Pancreas (tissue), 10 donors: ENCODE results near the gene MLXIP. TPM values are rescaled to one million over a fixed set of nuclear protein-coding genes. Genes with fewer than 3 reads are reported as not detected.
"Not testable (repeated sequence)": the region's sequence is repeated elsewhere in the genome, so short reads cannot be mapped to it uniquely, and the experiment has no call there.

Experiments used
- ATAC-seq, 4 donors: fragments of 200-7000 bp; cut with Tn5 transposase; one replicate each; pipeline versions ENCODE4 v1.8.0 to v1.9.1; 2020; ENCODE audit warnings: mild to moderate bottlenecking in 4 of 4, moderate library complexity in 4 of 4
- DNase-seq, 6 donors: peaks; one replicate each; pipeline ENCODE4 v3.0.0-alpha.2; 2020
- FAIRE-seq: peaks from 2 replicates; lab custom pipeline; 2012; peaks lifted over from hg19 to GRCh38; lab: Jason Lieb, UNC
- H3K27ac ChIP-seq, 4 donors: fragments of 200-600 bp; sonication (generic); 1 replicate in 3 of 4; 2 replicates in 1 of 4; pipeline versions ENCODE4 v1.5.0 to v1.8.0; 2020
- H3K27me3 ChIP-seq, 4 donors: fragments of 200-600 bp; one replicate each; pipeline ENCODE4 v1.8.0; 2021
- H3K36me3 ChIP-seq, 3 donors: fragments of 200-600 bp; sonication (generic) in 1 of 3; one replicate each; pipeline versions ENCODE4 v1.5.0 to v1.8.0; 2020 to 2021
- H3K4me1 ChIP-seq, 3 donors: fragments of 200-600 bp; one replicate each; pipeline ENCODE4 v1.8.0; 2021
- H3K4me3 ChIP-seq, 4 donors: fragments of 200-600 bp; sonication (generic) in 2 of 4; one replicate each; pipeline versions ENCODE4 v1.5.0 to v1.8.0; 2020 to 2021
- H3K9me3 ChIP-seq, 4 donors: fragments of 200-600 bp; one replicate each; pipeline ENCODE4 v1.8.0; 2021
- WGBS, 2 donors: extraction: QIAGEN DNeasy Blood & Tissue Kit; methylation state at CpG; one replicate each; pipeline ENCODE4 v1.1.7; 2013; 5-methylcytosine and 5-hydroxymethylcytosine counted together
- intact Hi-C, 3 donors: fragments of 100-400 bp; cut with DNase I; formaldehyde crosslinking; loops; one replicate each; pipeline versions ENCODE4 v1.11.1 to v1.14.2; 2022
- polyA plus RNA-seq, 2 donors: library from polyadenylated mRNA; stranded (reverse); fragments of 200-250 nt; gene quantifications; one replicate each; pipeline ENCODE4 v1.2.3, GENCODE V29; 2013
- total RNA-seq, 6 donors: library from RNA; stranded (reverse); fragmentation: NEBNext Ultra II Directional in 4 of 6; extraction: Animal tissue kit (Norgen Biotek cat#: 25700) in 4 of 6; gene quantifications; one replicate each; pipeline versions ENCODE4 v1.2.1 to v1.2.4, GENCODE V29; 2021 to 2023
- TF ChIP-seq, protein P1 (sequence below), 4 donors: fragments of 200-600 bp; sonication (generic) in 3 of 4; IDR thresholded peaks; one replicate each; pipeline versions ENCODE4 v1.5.0 to v1.8.0; 2021; ENCODE audit warnings: antibody characterized with exemption in 4 of 4
- donor health status: healthy with polysubstance abuse.
- donor health status: DM: no; HTN: no; CAD: no; lungs with moderate emphysema.
- donor health status: DM: no; HTN: no; CAD: no.
- donor health status: control.
- donor health status: control.
- donor health status: Bipolar disorder and iron deficiency.
- donor health status: DM: yes; HTN: yes; CAD: no.
- donor health status: DM: no; HTN: no; CAD: no.
- donor health status: DM: no; HTN: no; CAD: no.
- donor health status: DM: yes; HTN: yes; CAD: no.

MLXIP gene
- total and polyA plus RNA-seq, 8 donors: 35.4 to 90.1 (median 55.5) TPM

DNA sequence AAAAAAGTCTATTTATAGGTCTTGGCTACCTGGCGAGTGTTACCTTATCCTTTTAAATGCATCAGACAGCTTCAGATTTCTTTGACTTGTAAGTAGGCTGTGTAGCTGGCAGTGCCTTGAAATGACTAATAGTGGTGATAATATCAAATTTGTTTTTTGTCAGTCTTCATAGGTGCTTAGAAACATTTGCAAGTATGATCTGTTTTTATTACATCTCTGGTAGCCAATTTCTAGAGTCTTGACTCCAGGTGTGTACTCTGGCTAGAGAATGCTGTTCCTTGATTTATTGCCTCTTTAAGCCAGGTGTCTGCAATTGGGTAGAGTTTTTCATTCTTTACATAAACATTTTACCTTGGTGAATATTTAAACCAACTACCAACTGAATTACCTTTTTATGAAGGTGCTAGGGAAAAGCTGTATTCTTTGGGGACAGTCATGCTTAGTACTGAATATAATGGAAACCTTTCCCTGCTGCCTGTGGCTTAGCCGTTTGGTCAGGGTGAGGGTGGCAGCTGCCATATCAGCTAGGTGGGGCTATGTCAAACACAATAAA lies 32.6 kb downstream of the MLXIP start:
- no peaks in the 10 kb centered on the region for H3K9me3 ChIP-seq
- ATAC-seq (peak; percentile 63 to 80 (median 74)), FAIRE-seq (peak; percentile 87), DNase-seq (peak in 3 of 6 donors; percentile 4 to 30 (median 22))
- intact Hi-C loops: no loop called here
- H3K36me3 ChIP-seq: no peaks in the 10 kb centered on the region
- WGBS, 2 donors: 5 to 9% methylated on average over 2 of the region's 2 CpGs
- H3K27me3 ChIP-seq: no peaks in the 10 kb centered on the region
- no peak overlapping the region for H3K4me3 ChIP-seq
- peak overlapping the region in 3 of 4 donors; percentile 20 to 79 (median 71) for H3K27ac ChIP-seq
- TF ChIP-seq, protein P1, sequence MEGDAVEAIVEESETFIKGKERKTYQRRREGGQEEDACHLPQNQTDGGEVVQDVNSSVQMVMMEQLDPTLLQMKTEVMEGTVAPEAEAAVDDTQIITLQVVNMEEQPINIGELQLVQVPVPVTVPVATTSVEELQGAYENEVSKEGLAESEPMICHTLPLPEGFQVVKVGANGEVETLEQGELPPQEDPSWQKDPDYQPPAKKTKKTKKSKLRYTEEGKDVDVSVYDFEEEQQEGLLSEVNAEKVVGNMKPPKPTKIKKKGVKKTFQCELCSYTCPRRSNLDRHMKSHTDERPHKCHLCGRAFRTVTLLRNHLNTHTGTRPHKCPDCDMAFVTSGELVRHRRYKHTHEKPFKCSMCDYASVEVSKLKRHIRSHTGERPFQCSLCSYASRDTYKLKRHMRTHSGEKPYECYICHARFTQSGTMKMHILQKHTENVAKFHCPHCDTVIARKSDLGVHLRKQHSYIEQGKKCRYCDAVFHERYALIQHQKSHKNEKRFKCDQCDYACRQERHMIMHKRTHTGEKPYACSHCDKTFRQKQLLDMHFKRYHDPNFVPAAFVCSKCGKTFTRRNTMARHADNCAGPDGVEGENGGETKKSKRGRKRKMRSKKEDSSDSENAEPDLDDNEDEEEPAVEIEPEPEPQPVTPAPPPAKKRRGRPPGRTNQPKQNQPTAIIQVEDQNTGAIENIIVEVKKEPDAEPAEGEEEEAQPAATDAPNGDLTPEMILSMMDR (IDR thresholded peaks at IDR 0.05): no peak
- peaks cover 29 to 67% (median 37%) of the 10 kb centered on the region in 3 donors for H3K4me1 ChIP-seq

DNA sequence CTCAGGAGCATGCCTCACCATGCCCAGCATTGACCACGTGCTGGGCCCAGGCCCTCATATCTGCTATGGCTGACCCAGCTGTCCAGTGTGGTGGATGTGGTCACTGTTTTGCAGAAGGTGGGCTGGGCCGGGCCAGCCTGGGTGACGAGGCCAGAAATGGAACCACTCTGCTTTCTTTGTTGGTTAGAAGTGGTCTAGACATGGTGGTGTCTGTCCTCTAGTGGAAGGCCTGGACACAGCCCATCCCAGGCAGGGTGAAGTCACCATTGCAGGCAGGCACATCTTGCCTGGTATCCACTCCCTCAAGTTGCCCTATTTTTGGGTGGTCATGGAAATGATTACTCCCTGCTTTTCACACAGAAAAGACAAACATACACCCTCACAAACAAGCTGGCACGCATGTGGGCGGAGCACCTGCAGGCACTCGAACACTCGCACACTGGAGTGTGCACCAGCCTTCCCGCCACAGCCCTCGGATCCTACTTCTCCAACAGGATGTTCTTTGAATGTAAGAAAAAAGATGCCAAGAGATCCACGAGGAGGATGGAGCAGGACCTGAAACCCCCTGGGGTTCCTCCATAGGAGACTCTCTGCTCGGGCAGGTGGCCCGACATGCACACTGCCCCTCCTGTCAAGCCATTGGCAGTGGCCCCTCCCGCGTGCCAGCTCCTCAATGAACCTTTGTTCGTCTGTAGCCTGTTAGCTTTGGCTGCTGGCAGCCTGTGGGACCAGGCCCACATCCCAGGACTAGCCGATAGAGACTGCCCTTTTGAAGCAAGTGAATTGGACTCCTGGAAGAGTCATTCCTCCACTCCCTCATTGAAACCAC lies 38.4 kb downstream of the MLXIP start:
- FAIRE-seq (no peak), DNase-seq (peak in 4 of 6 donors; percentile 47 to 85 (median 62)), ATAC-seq (peak; percentile 19 to 77 (median 66))
- WGBS, 2 donors: 45 to 46% methylated on average over 16 of the region's 16 CpGs
- intact Hi-C loops: no loop called here
- TF ChIP-seq, protein P1 (IDR thresholded peaks at IDR 0.05): no peak
- no peaks in the 10 kb centered on the region for H3K36me3 ChIP-seq
- H3K27me3 ChIP-seq: no peaks in the 10 kb centered on the region
- no peak overlapping the region for H3K4me3 ChIP-seq
- H3K27ac ChIP-seq: peak overlapping the region in 3 of 4 donors; percentile 42 to 76 (median 45)
- peaks cover 9 to 50% (median 10%) of the 10 kb centered on the region in 3 donors for H3K4me1 ChIP-seq
- H3K9me3 ChIP-seq: no peaks in the 10 kb centered on the region

DNA sequence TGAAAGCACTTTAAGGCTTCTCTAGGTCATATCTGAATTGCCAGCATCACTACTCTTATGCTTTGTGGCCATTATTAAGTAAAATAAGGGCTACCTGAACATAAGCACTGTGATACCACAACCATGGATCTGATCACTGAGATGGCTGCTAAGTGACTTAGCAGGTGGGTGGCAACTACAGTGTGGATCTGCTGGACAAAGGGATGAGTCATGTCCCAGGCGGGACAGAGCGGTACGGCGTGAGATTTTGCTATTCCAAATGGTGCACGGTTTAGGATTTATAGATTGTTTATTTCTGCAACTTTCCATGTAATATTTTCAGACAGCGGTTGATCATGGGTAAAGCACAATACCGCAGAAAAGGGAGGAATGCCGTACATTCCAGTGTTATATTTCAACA lies 39.4 kb downstream of the MLXIP start:
- DNase-seq (peak in 1 of 6 donors; percentile 6), ATAC-seq (no peak), FAIRE-seq (no peak)
- H3K36me3 ChIP-seq: no peaks in the 10 kb centered on the region
- peak overlapping the region in 1 of 4 donors; percentile 42 for H3K27ac ChIP-seq
- intact Hi-C loops: no loop called here
- no peak overlapping the region for H3K4me3 ChIP-seq
- TF ChIP-seq, protein P1 (IDR thresholded peaks at IDR 0.05): no peak
- WGBS, 2 donors: 82 to 86% methylated on average over 8 of the region's 8 CpGs
- no peaks in the 10 kb centered on the region for H3K9me3 ChIP-seq
- H3K27me3 ChIP-seq: no peaks in the 10 kb centered on the region
- H3K4me1 ChIP-seq: peaks cover 5 to 43% (median 12%) of the 10 kb centered on the region in 3 donors

DNA sequence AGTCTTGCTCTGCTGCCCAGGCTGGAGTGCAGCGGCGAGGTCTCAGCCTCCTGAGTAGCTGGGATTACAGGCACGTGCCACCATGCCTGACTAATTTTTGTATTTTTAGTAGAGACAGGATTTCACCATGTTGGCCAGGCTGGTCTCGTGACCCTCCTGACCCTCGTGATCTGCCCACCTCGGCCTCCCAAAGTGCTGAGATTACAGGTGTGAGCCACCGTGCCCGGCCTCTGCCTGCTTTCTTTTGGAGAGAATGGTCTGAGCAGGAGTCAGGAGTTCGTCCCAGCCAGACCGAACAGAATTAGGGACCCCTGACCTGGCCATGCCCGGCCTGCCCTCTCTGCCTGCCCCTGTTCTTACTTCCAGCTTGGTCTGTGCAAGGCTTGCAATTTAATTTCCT lies 42.8 kb downstream of the MLXIP start:
- peaks cover 0 to 28% (median 13%) of the 10 kb centered on the region in 3 donors for H3K4me1 ChIP-seq
- not testable (repeated sequence) for FAIRE-seq, H3K4me3 ChIP-seq, ATAC-seq, H3K9me3 ChIP-seq, H3K27me3 ChIP-seq, H3K36me3 ChIP-seq, H3K27ac ChIP-seq
- WGBS, 2 donors: 89 to 90% methylated on average over 11 of the region's 11 CpGs
- DNase-seq: peak in 2 of 6 donors; percentile 42 to 50
- intact Hi-C loops: loop anchor here in 2 of 3 donors (5.0 kb wide), 2 partner anchors 64 to 69 kb away; no protein-coding TSS in a partner anchor

DNA sequence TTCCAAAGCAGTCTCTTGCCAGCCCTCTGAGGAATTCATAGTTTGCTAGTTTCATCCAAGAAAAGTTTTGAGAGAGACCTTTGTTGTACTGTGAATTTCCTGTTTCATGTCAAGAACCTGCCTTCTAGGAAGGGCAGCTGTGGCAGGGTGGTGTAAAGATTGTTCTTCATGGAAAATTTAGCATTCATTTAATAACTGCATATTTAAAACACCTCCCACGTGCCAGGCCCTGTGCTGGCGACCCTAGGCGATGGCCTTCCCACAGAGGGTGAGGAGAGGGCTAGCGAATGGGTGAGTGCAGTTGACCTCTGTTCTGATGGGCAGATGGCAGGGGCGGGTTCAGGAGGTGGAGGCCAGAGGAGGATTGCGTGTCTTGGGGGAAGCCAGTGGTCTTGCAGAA lies 43.2 kb downstream of the MLXIP start:
- TF ChIP-seq, protein P1 (IDR thresholded peaks at IDR 0.05): no peak
- ATAC-seq: no peak

More for the DNA sequence above, 43.2 kb downstream of the MLXIP start:
- 73 to 77% methylated on average over 6 of the region's 6 CpGs for WGBS, 2 donors
- Histone ChIP-seq H3K27ac (no peak overlapping the region), H3K36me3 (no peaks in the 10 kb centered on the region), H3K27me3 (no peaks in the 10 kb centered on the region), H3K9me3 (no peaks in the 10 kb centered on the region), H3K4me1 (peaks cover 0 to 24% (median 11%) of the 10 kb centered on the region in 3 donors), H3K4me3 (no peak overlapping the region)
- FAIRE-seq: no peak
- DNase-seq: peak in 2 of 6 donors; percentile 35 to 37
- intact Hi-C loops: loop anchor here in 2 of 3 donors (5.0 kb wide), 2 partner anchors 64 to 69 kb away; no protein-coding TSS in a partner anchor
